ENCODE results near the gene GRK5.
"Not testable (repeated sequence)": the region's sequence is repeated elsewhere in the genome, so short reads cannot be mapped to it uniquely, and the experiment has no call there.

Gene GRK5

GRCh38 chr10:119447823-119448546 is 240.6 kb downstream of the GRK5 start:
- DNase-seq = no peak

- DNase-seq = no peak
These were observed 241.5 kb downstream of the GRK5 start for GRCh38 chr10:119448628-119449584.

GRCh38 chr10:119449760-119450461 is 242.5 kb downstream of the GRK5 start:
- no peak for DNase-seq

GRCh38 chr10:119450606-119451299 is 243.4 kb downstream of the GRK5 start:
- DNase-seq = no peak

- no peak for DNase-seq
These were observed 244.0 kb downstream of the GRK5 start for GRCh38 chr10:119451300-119451896.

- DNase-seq = no peak
These were observed 245.0 kb downstream of the GRK5 start for GRCh38 chr10:119452396-119452795.

GRCh38 chr10:119453313-119453712 is 245.9 kb downstream of the GRK5 start:
- no peak for DNase-seq

GRCh38 chr10:119454316-119454715 is 246.9 kb downstream of the GRK5 start:
- no peak for DNase-seq

GRCh38 chr10:119454990-119455389 is 247.6 kb downstream of the GRK5 start:
- no peak for DNase-seq

GRCh38 chr10:119455609-119456434 is 248.5 kb downstream of the GRK5 start:
- DNase-seq = no peak

GRCh38 chr10:119456435-119456810 is 249.1 kb downstream of the GRK5 start:
- no peak for DNase-seq

- no peak for DNase-seq
These were observed 250.8 kb downstream of the GRK5 start for GRCh38 chr10:119457966-119458766.

GRCh38 chr10:119459681-119460340 is 252.4 kb downstream of the GRK5 start:
- no peak for DNase-seq

GRCh38 chr10:119460369-119461195 is 253.2 kb downstream of the GRK5 start:
- DNase-seq = no peak

GRCh38 chr10:119461380-119461779 is 254.0 kb downstream of the GRK5 start:
- no peak for DNase-seq

GRCh38 chr10:119461923-119462322 is 254.6 kb downstream of the GRK5 start:
- DNase-seq = no peak

GRCh38 chr10:119462773-119463172 is 255.4 kb downstream of the GRK5 start:
- DNase-seq = no peak

GRCh38 chr10:119463195-119463594 is 255.8 kb downstream of the GRK5 start:
- DNase-seq = not testable (repeated sequence)

- DNase-seq = no peak
These were observed 257.7 kb downstream of the GRK5 start for GRCh38 chr10:119465085-119465484.
